Fibroblast of pulmonary artery (primary cell): ENCODE data around the gene TBX15.

ENCODE experiments used
- DNase-seq: peaks from one replicate; pipeline ENCODE4 v3.0.0-alpha.2; 2010; ENCODE audit warnings: low read depth
- H3K4me3 ChIP-seq: replicated peaks from 2 replicates; pipeline ENCODE4 v1.5.1; 2011; ENCODE audit warnings: low read depth, mild to moderate bottlenecking, control low read depth, low read length, moderate library complexity
- TF ChIP-seq, protein P1 (sequence below): IDR thresholded peaks from 2 replicates; pipeline ENCODE4 v1.5.1; 2011; ENCODE audit warnings: mild to moderate bottlenecking, control low read depth, low read length, inconsistent platforms; ENCODE audit errors: missing control alignments

Gene TBX15

DNA sequence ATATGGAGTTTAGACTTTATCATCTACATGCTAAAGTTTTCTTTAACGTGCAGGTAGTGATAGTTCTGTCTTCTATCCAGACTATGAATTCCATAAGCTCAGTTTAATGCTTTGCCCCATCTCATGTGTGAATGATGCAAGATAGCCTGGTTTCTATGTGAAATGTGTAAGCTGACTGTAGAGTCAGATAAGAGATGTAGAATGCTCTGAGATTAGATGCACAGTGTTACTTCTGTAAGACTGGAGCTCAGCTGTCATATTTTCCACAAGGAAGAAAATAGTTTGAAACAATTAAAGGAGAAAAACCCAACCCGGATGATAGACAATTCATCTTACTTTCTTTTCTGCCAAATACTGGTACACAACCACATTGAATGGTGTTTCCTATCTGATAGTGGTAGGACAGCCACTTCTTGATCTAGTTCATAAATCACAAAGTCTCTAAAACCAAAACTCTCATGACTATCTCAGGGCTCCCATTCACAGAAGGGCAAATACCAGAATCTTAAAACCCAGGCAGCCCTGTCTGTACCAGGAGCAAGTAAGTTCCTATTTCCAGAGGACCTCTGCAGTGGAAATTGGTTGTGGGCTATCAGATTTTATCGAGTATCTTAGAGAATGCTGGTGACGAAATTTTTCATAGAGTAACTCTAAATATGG is 50.6 kb downstream of the TBX15 start:
- TF ChIP-seq, protein P1, sequence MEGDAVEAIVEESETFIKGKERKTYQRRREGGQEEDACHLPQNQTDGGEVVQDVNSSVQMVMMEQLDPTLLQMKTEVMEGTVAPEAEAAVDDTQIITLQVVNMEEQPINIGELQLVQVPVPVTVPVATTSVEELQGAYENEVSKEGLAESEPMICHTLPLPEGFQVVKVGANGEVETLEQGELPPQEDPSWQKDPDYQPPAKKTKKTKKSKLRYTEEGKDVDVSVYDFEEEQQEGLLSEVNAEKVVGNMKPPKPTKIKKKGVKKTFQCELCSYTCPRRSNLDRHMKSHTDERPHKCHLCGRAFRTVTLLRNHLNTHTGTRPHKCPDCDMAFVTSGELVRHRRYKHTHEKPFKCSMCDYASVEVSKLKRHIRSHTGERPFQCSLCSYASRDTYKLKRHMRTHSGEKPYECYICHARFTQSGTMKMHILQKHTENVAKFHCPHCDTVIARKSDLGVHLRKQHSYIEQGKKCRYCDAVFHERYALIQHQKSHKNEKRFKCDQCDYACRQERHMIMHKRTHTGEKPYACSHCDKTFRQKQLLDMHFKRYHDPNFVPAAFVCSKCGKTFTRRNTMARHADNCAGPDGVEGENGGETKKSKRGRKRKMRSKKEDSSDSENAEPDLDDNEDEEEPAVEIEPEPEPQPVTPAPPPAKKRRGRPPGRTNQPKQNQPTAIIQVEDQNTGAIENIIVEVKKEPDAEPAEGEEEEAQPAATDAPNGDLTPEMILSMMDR: no peak
- H3K4me3 ChIP-seq: no peak overlapping the region
- no peak for DNase-seq

DNA sequence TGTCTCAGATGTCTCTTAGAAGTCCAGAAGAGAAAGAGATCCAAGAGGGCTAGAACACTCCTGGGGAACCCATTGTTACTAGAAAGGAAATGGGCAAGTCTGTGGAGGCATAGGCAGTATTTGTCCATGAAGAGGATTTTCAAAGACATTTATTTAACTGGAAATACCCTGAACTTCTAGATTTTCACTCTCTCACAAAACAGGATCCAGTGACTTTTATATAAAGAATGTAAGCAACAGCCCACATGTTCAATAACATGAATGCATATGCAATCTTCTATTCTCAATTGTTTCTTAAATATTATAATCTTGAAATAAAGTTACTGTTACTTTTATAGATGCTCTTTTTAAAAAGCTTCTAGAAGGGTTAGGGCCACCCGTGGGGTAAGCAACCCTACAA is 53.4 kb downstream of the TBX15 start:
- TF ChIP-seq, protein P1: no peak
- no peak for DNase-seq
- no peak overlapping the region for H3K4me3 ChIP-seq

DNA sequence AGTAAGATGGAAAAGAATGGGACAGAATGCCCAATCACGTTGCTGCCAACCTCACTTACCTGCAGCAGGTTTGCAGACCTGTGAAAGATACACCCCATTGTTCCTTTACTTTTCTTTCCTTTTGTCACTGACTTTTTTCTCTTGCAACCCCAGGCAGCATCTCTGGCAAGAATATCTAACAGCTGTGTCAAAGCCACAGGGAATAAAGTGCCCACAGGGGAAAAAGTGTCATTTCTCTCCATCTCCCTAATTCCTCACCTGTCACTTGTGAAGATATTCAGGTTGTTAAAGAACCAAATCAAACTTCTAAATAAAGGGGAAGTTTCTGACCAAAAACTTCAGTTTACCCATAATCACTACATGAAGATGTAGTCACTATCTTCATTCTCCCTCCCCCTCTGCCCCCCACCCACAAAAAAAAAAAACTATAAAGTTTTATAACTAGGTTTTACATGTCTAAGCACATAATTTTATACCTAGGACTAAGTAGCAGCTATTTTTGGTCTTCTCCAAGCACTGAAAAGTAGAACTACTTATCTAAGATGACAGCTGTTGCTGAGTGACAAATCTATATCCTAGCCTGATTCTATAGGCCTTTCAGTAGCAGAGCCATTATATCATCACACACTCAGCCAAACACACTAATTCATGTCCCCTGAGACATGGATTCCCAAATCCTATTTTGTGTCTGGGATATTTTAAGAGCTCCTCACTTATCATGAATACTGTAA is 54.9 kb downstream of the TBX15 start:
- no peak overlapping the region for H3K4me3 ChIP-seq
- TF ChIP-seq, protein P1: no peak
- no peak for DNase-seq

DNA sequence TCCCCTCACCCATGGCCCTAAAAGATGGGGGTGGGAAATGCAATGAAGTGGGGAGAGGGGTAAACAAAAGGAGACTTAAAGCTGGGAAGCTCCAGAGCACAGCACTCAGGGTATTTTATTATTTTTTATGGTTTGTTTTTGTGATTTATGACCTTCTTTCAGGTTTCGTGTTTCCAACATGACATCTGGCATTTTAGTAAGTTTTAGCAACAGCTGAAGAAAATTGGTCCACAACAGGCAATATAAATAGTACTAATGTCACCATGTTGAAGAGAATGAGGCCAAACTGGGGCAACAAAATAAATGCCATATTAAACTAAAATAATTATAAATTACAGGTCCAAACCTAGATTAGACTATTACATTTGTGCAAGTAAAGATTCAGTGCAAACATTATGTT is 56.3 kb downstream of the TBX15 start:
- TF ChIP-seq, protein P1: no peak
- no peak overlapping the region for H3K4me3 ChIP-seq
- DNase-seq: no peak

DNA sequence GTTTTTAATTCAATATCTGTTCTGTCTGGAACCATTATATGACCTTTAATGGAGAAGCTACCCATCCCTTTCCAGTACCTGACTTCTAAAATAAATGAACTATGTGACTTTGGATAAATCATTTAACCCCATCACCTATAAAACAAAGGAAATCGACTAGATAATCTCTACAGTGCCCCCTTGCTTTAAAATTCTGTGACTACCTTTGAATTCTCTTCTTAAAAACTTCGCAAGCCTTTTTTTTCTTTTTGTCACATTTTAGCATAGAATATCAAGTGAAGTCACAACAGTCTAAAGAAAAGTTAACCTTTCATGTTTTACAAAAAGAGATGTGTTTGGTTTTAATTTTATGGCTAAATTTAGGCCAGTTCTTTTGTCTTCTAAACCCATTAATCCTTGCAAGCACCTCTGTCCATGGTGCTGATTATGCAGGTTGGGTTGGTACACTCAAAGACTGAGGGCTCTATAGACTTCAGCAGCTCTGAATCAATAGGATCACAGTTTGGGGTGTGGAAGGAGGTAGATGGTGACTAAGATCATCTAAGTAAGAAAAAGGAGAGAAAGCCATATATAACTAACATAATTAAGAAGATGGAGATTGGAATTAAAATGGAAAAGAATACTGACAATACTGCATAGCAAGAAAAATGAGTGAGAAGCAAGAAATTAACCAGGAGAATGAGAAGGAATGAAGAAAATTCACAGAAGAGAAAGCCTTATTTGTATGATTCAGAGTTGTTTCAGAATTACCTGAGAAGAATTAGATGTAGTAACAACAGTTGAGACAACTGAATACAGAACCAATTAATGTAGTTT is 59.2 kb downstream of the TBX15 start:
- H3K4me3 ChIP-seq: no peak overlapping the region
- TF ChIP-seq, protein P1: no peak
- DNase-seq: peak; percentile 62

DNA sequence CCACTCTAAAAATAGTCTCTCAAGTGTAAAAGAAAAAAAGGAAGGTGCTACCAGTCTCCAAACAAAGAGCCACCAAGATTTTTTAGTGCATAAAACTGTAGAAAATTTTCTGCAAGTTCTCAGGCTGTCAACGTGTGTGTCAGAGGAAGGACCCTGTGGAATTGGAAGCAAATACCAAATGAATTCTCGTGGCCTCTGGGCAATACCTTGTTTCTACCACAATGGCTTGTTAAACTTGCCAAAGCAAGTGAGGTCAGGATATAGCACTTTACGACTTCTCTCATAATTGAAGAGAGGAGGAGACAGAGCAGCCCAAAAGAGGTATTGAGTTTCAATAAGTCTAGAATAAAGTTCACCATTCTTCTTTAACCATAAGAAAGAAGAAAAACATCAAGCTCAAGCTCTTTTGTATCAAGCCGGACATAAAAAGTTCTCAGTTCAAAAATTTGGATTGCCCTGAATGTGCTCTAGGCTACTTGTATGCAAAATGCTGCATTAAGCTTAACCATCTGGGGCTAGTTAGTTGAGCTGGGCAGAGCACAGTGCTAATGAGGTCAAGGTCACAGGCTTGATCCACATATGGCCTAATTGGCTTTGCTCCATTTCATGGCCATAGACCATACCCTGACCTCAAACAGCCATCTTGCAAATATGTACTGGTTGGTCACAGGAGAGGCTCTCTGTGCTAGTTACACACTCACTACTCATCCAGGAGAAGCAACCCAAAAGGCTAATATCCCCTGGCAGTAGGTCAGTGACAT is 60.5 kb downstream of the TBX15 start:
- TF ChIP-seq, protein P1: no peak
- H3K4me3 ChIP-seq: no peak overlapping the region
- no peak for DNase-seq
